Duodenal mucosa (tissue), 2 donors: ENCODE results near the gene IKBKE.

ENCODE experiments used
- H3K27ac ChIP-seq: one replicate; pipeline ENCODE4 v1.7.0; 2013; ENCODE audit warnings: low read depth, low read length
- H3K27me3 ChIP-seq, 2 donors: one replicate each; pipeline ENCODE4 v1.7.0; 2013; ENCODE audit warnings: low read length in 2 of 2, control low read depth in 1 of 2; ENCODE audit not compliant: insufficient read depth in 2 of 2, control insufficient read depth in 1 of 2
- H3K36me3 ChIP-seq, 2 donors: one replicate each; pipeline ENCODE4 v1.7.0; 2013; ENCODE audit warnings: low read length in 2 of 2, control low read depth in 1 of 2; ENCODE audit not compliant: insufficient read depth in 2 of 2, control insufficient read depth in 1 of 2
- H3K4me1 ChIP-seq, 2 donors: one replicate each; pipeline ENCODE4 v1.7.0; 2013; ENCODE audit warnings: low read length in 2 of 2, control low read depth in 1 of 2; ENCODE audit not compliant: insufficient read depth in 2 of 2, control insufficient read depth in 1 of 2
- H3K4me3 ChIP-seq, 2 donors: one replicate each; pipeline ENCODE4 v1.7.0; 2013; ENCODE audit warnings: low read length in 2 of 2, low read depth in 1 of 2
- H3K9ac ChIP-seq, 2 donors: one replicate each; pipeline ENCODE4 v1.7.0; 2013; ENCODE audit warnings: low read length in 2 of 2, low read depth in 1 of 2
- H3K9me3 ChIP-seq, 2 donors: one replicate each; pipeline ENCODE4 v1.7.0; 2013; ENCODE audit warnings: low read length in 2 of 2, control low read depth in 1 of 2; ENCODE audit not compliant: control insufficient read depth in 1 of 2

Gene IKBKE

GRCh38 chr1:206493279-206493678, 23.0 kb downstream of the IKBKE start:
- H3K4me1 ChIP-seq, result peaks cover 6 to 18% of the 10 kb centered on the region in 2 donors
- peaks cover 14 to 40% of the 10 kb centered on the region in 2 donors for H3K36me3 ChIP-seq
- no peaks in the 10 kb centered on the region for H3K27me3 ChIP-seq
- no peak overlapping the region for H3K27ac ChIP-seq
- no peak overlapping the region for H3K9ac ChIP-seq
- H3K9me3 ChIP-seq, result no peaks in the 10 kb centered on the region
- H3K4me3 ChIP-seq, result no peak overlapping the region

GRCh38 chr1:206495011-206495461, 24.8 kb downstream of the IKBKE start:
- Histone ChIP-seq H3K9ac (no peak overlapping the region), H3K36me3 (peaks cover 14 to 38% of the 10 kb centered on the region in 2 donors), H3K4me3 (no peak overlapping the region), H3K9me3 (no peaks in the 10 kb centered on the region), H3K27ac (no peak overlapping the region), H3K4me1 (peaks cover 6 to 18% of the 10 kb centered on the region in 2 donors), H3K27me3 (no peaks in the 10 kb centered on the region)

- peaks cover 6 to 13% of the 10 kb centered on the region in 2 donors for H3K4me1 ChIP-seq
- no peak overlapping the region for H3K4me3 ChIP-seq
- no peak overlapping the region for H3K27ac ChIP-seq
- H3K9ac ChIP-seq, result no peak overlapping the region
- H3K27me3 ChIP-seq, result no peaks in the 10 kb centered on the region
- H3K9me3 ChIP-seq, result no peaks in the 10 kb centered on the region
- H3K36me3 ChIP-seq, result peaks cover 14 to 36% of the 10 kb centered on the region in 2 donors
Measured at GRCh38 chr1:206495493-206496046, 25.3 kb downstream of the IKBKE start.

GRCh38 chr1:206496131-206496793, 26.0 kb downstream of the IKBKE start:
- Histone ChIP-seq H3K36me3 (peaks cover 12 to 29% of the 10 kb centered on the region in 2 donors), H3K27ac (no peak overlapping the region), H3K4me1 (peaks cover 7 to 10% of the 10 kb centered on the region in 2 donors)

GRCh38 chr1:206497363-206497762, 27.1 kb downstream of the IKBKE start:
- H3K9me3 ChIP-seq, result no peaks in the 10 kb centered on the region
- H3K9ac ChIP-seq, result no peak overlapping the region
- H3K27ac ChIP-seq, result no peak overlapping the region
- H3K4me3 ChIP-seq, result no peak overlapping the region
- peaks cover 7 to 11% of the 10 kb centered on the region in 2 donors for H3K4me1 ChIP-seq
- no peaks in the 10 kb centered on the region for H3K27me3 ChIP-seq
- H3K36me3 ChIP-seq, result peaks cover 7 to 22% of the 10 kb centered on the region in 2 donors

More at GRCh38 chr1:206496131-206496793, 26.0 kb downstream of the IKBKE start:
- H3K9me3 ChIP-seq, result no peaks in the 10 kb centered on the region
- H3K27me3 ChIP-seq, result no peaks in the 10 kb centered on the region
- no peak overlapping the region for H3K9ac ChIP-seq
- H3K4me3 ChIP-seq, result no peak overlapping the region

- H3K27ac ChIP-seq, result no peak overlapping the region
- no peaks in the 10 kb centered on the region for H3K27me3 ChIP-seq
- H3K4me1 ChIP-seq, result peaks cover 7 to 11% of the 10 kb centered on the region in 2 donors
- peaks cover 5 to 18% of the 10 kb centered on the region in 2 donors for H3K36me3 ChIP-seq
- no peak overlapping the region for H3K9ac ChIP-seq
- H3K9me3 ChIP-seq, result no peaks in the 10 kb centered on the region
- no peak overlapping the region for H3K4me3 ChIP-seq
Measured at GRCh38 chr1:206497774-206498173, 27.5 kb downstream of the IKBKE start.

- Histone ChIP-seq H3K9me3 (no peaks in the 10 kb centered on the region), H3K4me3 (no peak overlapping the region), H3K9ac (no peak overlapping the region), H3K27ac (no peak overlapping the region), H3K36me3 (peaks cover 0 to 9% of the 10 kb centered on the region in 2 donors), H3K4me1 (peaks cover 7 to 16% of the 10 kb centered on the region in 2 donors), H3K27me3 (no peaks in the 10 kb centered on the region)
Measured at GRCh38 chr1:206498685-206499084, 28.4 kb downstream of the IKBKE start.

- Histone ChIP-seq H3K9me3 (no peaks in the 10 kb centered on the region), H3K36me3 (peaks cover 0 to 3% of the 10 kb centered on the region in 2 donors), H3K4me3 (no peak overlapping the region), H3K27me3 (no peaks in the 10 kb centered on the region), H3K9ac (no peak overlapping the region), H3K27ac (no peak overlapping the region), H3K4me1 (peaks cover 10 to 14% of the 10 kb centered on the region in 2 donors)
Measured at GRCh38 chr1:206500046-206500445, 29.8 kb downstream of the IKBKE start.

- peaks cover 10 to 16% of the 10 kb centered on the region in 2 donors for H3K4me1 ChIP-seq
- no peak overlapping the region for H3K4me3 ChIP-seq
- H3K27ac ChIP-seq, result no peak overlapping the region
Measured at GRCh38 chr1:206501881-206502280, 31.6 kb downstream of the IKBKE start.

GRCh38 chr1:206502403-206502802, 32.1 kb downstream of the IKBKE start:
- Histone ChIP-seq H3K36me3 (no peaks in the 10 kb centered on the region), H3K27me3 (peaks cover 0 to 3% of the 10 kb centered on the region in 2 donors), H3K4me1 (peaks cover 10 to 19% of the 10 kb centered on the region in 2 donors), H3K4me3 (no peak overlapping the region), H3K9ac (no peak overlapping the region), H3K9me3 (no peaks in the 10 kb centered on the region), H3K27ac (no peak overlapping the region)

More at GRCh38 chr1:206501881-206502280, 31.6 kb downstream of the IKBKE start:
- Histone ChIP-seq H3K9me3 (no peaks in the 10 kb centered on the region), H3K9ac (no peak overlapping the region), H3K27me3 (peaks cover 0 to 3% of the 10 kb centered on the region in 2 donors), H3K36me3 (no peaks in the 10 kb centered on the region)
